ENCODE measurements around the gene MSI2.

MSI2 gene

DNA sequence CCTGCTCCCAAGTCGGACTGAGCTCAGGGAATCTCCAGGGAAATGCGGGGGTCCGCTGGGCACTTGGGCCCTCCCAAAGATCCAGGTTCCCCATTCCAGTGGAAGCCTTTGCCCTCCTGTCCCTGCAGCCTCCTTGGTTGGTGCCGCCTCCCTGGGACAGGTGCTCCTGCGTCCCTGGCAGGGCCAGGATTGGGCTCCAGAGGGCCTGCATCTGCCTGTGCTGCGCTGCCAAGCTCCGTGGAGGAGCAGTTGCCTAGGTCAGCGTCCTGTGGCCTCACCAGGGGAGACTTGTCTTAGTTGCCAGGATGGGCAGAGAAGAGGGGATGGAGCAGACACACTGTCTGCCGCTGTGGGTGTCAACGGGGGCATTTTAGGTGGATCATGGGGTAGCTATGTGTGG, 67.1 kb downstream of the MSI2 start:
- TF ChIP-seq, protein P1, sequence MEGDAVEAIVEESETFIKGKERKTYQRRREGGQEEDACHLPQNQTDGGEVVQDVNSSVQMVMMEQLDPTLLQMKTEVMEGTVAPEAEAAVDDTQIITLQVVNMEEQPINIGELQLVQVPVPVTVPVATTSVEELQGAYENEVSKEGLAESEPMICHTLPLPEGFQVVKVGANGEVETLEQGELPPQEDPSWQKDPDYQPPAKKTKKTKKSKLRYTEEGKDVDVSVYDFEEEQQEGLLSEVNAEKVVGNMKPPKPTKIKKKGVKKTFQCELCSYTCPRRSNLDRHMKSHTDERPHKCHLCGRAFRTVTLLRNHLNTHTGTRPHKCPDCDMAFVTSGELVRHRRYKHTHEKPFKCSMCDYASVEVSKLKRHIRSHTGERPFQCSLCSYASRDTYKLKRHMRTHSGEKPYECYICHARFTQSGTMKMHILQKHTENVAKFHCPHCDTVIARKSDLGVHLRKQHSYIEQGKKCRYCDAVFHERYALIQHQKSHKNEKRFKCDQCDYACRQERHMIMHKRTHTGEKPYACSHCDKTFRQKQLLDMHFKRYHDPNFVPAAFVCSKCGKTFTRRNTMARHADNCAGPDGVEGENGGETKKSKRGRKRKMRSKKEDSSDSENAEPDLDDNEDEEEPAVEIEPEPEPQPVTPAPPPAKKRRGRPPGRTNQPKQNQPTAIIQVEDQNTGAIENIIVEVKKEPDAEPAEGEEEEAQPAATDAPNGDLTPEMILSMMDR (IDR thresholded peaks at IDR 0.05; ENCODE audit: insufficient read depth, low read depth, low read length, missing control alignments) = no peak
- no peak overlapping the region for H3K4me3 ChIP-seq (ENCODE audit: low read depth, low read length)
- no peak for DNase-seq (ENCODE audit: low read depth)

DNA sequence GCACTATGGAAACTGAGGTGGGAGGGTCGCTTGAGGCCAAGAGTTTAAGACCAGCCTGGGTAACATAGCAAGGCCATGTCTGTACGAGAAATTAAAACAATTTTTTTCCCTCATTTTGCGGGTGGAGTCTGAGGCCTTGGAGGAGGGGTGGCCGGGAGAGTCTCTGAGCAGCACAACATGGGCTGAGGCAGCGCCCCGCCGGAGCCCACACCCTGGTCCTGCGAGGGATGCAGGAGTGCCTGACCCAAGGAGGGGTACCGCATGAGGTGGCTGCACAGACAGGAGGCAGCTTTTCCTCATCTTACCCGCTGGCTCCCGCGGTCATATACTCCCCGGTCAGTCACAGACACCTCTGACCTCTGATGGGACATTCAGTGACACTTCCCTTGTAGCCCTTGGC, 67.7 kb downstream of the MSI2 start:
- H3K4me3 ChIP-seq (ENCODE audit: low read depth, low read length) = no peak overlapping the region
- TF ChIP-seq, protein P1 (IDR thresholded peaks at IDR 0.05; ENCODE audit: insufficient read depth, low read depth, low read length, missing control alignments) = no peak
- DNase-seq (ENCODE audit: low read depth) = no peak

DNA sequence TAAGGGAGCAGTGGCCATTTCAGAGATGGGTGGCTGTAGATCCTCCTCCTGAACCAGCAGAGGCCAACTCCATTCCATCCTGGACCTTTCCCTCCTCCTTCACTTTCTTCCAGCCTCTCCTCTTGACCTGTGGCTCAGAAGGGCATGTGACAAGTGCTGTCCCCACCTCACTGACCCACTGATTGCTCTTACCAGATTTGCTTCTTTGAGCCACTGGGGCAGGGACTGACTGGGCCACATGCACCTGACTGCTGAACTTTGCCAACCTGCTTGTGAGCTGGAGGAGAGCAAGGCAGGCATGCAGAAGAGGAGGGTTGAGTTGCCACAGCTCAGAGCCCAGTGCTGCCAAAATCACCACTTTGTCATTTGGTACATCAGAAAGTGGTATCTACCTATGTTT, 68.3 kb downstream of the MSI2 start:
- H3K4me3 ChIP-seq (ENCODE audit: low read depth, low read length) = no peak overlapping the region
- DNase-seq (ENCODE audit: low read depth) = no peak
- TF ChIP-seq, protein P1 (IDR thresholded peaks at IDR 0.05; ENCODE audit: insufficient read depth, low read depth, low read length, missing control alignments) = no peak

DNA sequence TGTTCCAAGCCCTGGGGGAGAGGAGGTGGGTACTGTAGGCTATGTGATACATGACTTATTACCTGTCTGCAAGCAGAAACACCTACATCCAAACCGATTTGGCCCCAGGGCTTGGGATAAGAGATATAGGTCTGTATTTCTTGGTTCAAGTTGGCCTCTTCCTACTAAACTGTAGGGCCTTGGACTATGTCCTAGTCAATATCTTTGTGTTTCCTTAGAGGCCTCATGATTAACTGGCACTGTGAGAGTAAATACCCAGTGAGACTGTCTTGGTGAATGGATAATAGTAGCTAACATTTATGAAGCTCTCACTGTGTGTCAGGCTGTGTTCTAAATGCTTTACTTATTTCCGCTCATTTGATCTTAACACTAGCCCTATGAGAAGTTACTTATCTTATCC, 70.0 kb downstream of the MSI2 start:
- TF ChIP-seq, protein P1 (IDR thresholded peaks at IDR 0.05; ENCODE audit: insufficient read depth, low read depth, low read length, missing control alignments) = no peak
- DNase-seq (ENCODE audit: low read depth) = no peak
- no peak overlapping the region for H3K4me3 ChIP-seq (ENCODE audit: low read depth, low read length)

DNA sequence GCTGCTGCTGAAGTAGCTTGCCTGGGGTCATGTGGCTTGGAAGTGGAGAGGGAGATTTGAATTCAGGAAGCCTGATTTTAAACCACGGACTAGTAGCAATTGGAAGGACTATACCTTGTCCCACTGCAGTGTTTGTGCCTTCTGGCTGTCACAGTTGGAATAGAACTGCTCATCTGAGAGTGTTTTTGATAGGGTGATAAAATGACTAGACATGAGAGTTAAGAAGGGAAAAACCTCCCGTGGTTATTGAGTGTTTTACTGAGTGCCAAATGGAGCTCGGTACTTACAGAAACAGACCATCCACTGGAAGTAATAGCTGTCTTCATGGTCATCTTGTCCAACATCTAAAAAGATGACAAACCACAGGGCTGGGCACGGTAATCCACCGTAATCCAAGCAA, 70.4 kb downstream of the MSI2 start:
- DNase-seq (ENCODE audit: low read depth) = no peak
- TF ChIP-seq, protein P1 (IDR thresholded peaks at IDR 0.05; ENCODE audit: insufficient read depth, low read depth, low read length, missing control alignments) = no peak
- H3K4me3 ChIP-seq (ENCODE audit: low read depth, low read length) = no peak overlapping the region

DNA sequence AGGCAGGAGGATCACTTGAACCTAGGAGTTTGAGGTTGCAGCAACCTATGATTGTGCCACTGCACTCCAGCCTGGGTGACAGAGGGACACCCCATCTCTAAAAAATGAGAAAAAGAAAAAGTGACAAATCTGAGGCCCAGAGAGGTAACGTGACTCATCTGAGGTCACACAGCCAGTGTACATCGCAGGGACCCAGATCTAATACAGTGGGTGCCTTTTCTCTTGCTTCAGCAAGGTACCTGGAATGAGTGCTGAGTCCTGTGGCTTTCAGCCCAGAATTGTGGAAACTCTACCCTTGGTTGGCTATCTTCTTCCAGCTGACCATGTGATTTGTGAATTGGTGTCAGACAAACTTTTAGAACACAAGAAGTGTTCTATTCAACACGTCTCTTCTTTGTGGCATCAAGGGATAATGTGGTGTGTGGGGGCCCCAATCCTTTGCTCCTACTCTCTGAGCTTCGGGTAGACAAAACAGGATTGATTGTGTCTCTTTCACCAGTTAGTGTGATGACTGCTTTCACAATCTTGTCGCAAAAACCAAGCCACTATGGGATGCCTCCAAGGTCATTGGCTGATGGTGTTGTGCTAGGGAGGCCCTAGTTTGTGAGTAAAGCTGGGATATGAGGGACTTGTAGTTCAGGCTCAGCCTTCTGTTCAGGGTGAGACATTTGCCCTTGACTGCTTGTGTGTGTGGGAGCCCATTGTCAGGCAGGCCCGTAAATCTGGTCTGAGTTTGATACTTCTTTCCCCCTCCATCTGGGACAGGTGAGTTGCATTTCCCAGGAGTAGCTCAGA, 71.0 kb downstream of the MSI2 start:
- DNase-seq (ENCODE audit: low read depth) = no peak
- TF ChIP-seq, protein P1 (IDR thresholded peaks at IDR 0.05; ENCODE audit: insufficient read depth, low read depth, low read length, missing control alignments) = no peak
- no peak overlapping the region for H3K4me3 ChIP-seq (ENCODE audit: low read depth, low read length)
